ENCODE measurements around the gene GNG14. TPM values are rescaled to one million over a fixed set of nuclear protein-coding genes. Genes with fewer than 3 reads are reported as not detected.
A peak's percentile ranks its signal among the peaks of the same experiment; 100 is the strongest.
"Not testable (repeated sequence)": the region's sequence is repeated elsewhere in the genome, so short reads cannot be mapped to it uniquely, and the experiment has no call there.

Gene GNG14
- not detected in 3 replicates for total RNA-seq
- long read RNA-seq = 0 reads

DNA sequence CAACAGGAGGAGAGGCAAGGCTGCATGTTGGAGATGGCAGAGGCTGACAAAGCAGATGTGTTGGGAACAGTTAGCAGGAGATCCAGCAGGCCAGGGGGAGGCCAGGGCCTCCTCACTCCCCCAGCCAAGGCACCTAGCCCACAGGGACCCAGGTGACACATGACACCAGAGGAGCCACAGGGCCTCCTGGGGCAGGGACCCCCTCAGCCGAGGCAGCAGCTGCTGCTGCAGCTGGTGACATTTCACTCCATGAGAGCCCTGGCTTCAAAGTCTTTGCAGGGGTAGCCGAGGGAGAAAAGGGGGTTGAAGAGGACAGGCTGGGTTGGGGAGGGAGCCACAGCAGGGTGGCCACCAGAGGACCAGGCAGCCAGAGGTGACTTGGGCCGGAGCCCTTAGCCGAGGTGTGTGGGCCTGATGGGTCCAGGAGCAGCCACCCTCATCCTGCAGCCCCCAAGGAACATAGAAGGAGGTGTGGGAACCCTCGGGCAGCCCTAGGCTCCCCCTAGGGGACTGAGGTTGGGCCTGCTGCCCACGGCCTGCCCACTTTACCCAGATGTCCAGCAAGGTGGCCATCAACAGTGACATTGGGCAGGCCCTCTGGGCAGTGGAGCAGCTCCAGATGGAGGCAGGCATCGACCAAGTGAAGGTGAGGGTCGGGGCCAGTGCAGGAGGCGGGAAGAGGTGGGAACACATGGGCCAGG is at the start of gene GNG14:
TSS of gene GNG14 (plus strand) at position 503 of the 701 bp plus-strand sequence. CDS start at position 554, 51 bp downstream.
- TF ChIP-seq CTCF (IDR thresholded peaks at IDR 0.05) = no peak
- Mint-ChIP-seq H3K9me3 (ENCODE audit: low read depth) (no peaks in the 10 kb centered on the region), H3K36me3 (ENCODE audit: low read depth) (no peaks in the 10 kb centered on the region), H3K27ac (ENCODE audit: unreplicated experiment) (no peak within 1 kb of the TSS), H3K27me3 (ENCODE audit: low read depth) (no peaks in the 10 kb centered on the region), H3K4me1 (ENCODE audit: low read depth) (no peaks in the 10 kb centered on the region), H3K4me3 (ENCODE audit: unreplicated experiment) (no peak within 1 kb of the TSS)
- no peak for DNase-seq (ENCODE audit: low spot score)

DNA sequence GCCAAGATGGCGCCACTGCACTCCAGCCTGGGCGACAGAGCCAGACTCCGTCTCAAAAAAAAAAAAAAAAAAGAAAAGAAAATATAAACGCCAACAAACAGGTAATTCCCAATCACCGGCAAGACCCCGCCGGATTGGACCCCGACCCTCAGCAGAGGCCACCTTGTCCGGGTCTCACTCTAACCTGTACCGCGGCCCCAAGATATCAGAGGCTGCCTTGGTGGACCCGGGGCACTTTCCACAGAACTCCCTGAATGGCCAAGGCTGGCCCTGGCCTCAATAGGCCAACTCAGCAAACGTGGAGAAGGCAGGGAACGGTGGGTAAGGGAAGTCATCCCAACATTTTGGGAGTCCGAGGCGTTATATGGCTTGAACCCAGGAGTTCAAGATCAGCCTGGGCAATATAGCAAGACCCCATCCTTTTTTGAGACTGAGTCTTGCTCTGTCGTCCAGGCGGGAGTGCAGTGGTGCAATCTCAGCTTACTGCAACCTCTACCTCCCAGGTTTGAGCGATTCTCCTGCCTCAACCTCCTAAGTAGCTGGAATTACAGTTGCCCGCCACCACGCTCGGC is 49.1 kb upstream of the GNG14 start:
- TF ChIP-seq CTCF (IDR thresholded peaks at IDR 0.05) = no peak
- peak; percentile 72 for DNase-seq (ENCODE audit: low spot score)

GRCh38 chr19:12639901-12640613 is 47.7 kb upstream of the GNG14 start:
- peaks cover 2% of the 10 kb centered on the region for H3K36me3 Mint-ChIP-seq (ENCODE audit: low read depth)
- peak; percentile 91 for DNase-seq (ENCODE audit: low spot score)
- peak overlapping the region; percentile 51 for H3K4me3 Mint-ChIP-seq (ENCODE audit: unreplicated experiment)
- H3K27ac Mint-ChIP-seq (ENCODE audit: unreplicated experiment) = peak overlapping the region; percentile 66
- no peaks in the 10 kb centered on the region for H3K27me3 Mint-ChIP-seq (ENCODE audit: low read depth)
- peak; percentile 88 for TF ChIP-seq CTCF (IDR thresholded peaks at IDR 0.05)
- peaks cover 7% of the 10 kb centered on the region for H3K4me1 Mint-ChIP-seq (ENCODE audit: low read depth)
- no peaks in the 10 kb centered on the region for H3K9me3 Mint-ChIP-seq (ENCODE audit: low read depth)

More for the DNA sequence above, 49.1 kb upstream of the GNG14 start:
- Mint-ChIP-seq H3K4me1 (ENCODE audit: low read depth) (peaks cover 7% of the 10 kb centered on the region), H3K27ac (ENCODE audit: unreplicated experiment) (no peak overlapping the region), H3K27me3 (ENCODE audit: low read depth) (no peaks in the 10 kb centered on the region), H3K4me3 (ENCODE audit: unreplicated experiment) (no peak overlapping the region), H3K9me3 (ENCODE audit: low read depth) (no peaks in the 10 kb centered on the region), H3K36me3 (ENCODE audit: low read depth) (peaks cover 2% of the 10 kb centered on the region)

GRCh38 chr19:12641456-12641855 is 46.3 kb upstream of the GNG14 start:
- H3K27ac Mint-ChIP-seq (ENCODE audit: unreplicated experiment) = no peak overlapping the region
- no peaks in the 10 kb centered on the region for H3K27me3 Mint-ChIP-seq (ENCODE audit: low read depth)
- H3K36me3 Mint-ChIP-seq (ENCODE audit: low read depth) = peaks cover 2% of the 10 kb centered on the region
- H3K4me3 Mint-ChIP-seq (ENCODE audit: unreplicated experiment) = no peak overlapping the region
- H3K9me3 Mint-ChIP-seq (ENCODE audit: low read depth) = no peaks in the 10 kb centered on the region
- H3K4me1 Mint-ChIP-seq (ENCODE audit: low read depth) = peaks cover 7% of the 10 kb centered on the region
- DNase-seq (ENCODE audit: low spot score) = peak; percentile 49
- TF ChIP-seq CTCF (IDR thresholded peaks at IDR 0.05) = no peak

DNA sequence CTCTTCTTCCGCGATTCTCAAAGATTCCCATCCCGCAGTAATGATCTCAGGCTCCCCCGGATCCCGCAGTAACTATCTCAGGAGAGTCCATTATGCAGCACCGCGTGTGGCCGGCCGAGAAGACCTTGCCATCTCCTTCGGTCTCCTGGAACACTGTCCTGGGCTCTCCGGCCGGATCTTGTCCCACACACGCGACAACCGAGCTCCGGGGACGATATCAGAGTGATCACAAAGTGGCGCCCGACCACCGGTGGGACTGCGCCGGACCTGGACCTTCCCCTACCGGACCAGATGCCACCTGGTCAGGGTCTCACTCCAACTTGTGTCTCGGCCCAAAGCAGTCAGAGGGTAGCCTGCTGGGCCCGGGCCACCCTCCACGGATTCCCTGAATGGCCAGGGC is 45.3 kb upstream of the GNG14 start:
- Mint-ChIP-seq H3K27ac (ENCODE audit: unreplicated experiment) (no peak overlapping the region), H3K36me3 (ENCODE audit: low read depth) (peaks cover 2% of the 10 kb centered on the region), H3K4me1 (ENCODE audit: low read depth) (peaks cover 7% of the 10 kb centered on the region), H3K9me3 (ENCODE audit: low read depth) (no peaks in the 10 kb centered on the region), H3K4me3 (ENCODE audit: unreplicated experiment) (no peak overlapping the region), H3K27me3 (ENCODE audit: low read depth) (no peaks in the 10 kb centered on the region)
- TF ChIP-seq CTCF (IDR thresholded peaks at IDR 0.05) = no peak
- peak; percentile 84 for DNase-seq (ENCODE audit: low spot score)

GRCh38 chr19:12643716-12644115 is 44.1 kb upstream of the GNG14 start:
- H3K4me1 Mint-ChIP-seq (ENCODE audit: low read depth) = peaks cover 11% of the 10 kb centered on the region
- not testable (repeated sequence) for H3K27me3 Mint-ChIP-seq (ENCODE audit: low read depth); H3K9me3 Mint-ChIP-seq (ENCODE audit: low read depth); H3K4me3 Mint-ChIP-seq (ENCODE audit: unreplicated experiment); H3K27ac Mint-ChIP-seq (ENCODE audit: unreplicated experiment); H3K36me3 Mint-ChIP-seq (ENCODE audit: low read depth)
- DNase-seq (ENCODE audit: low spot score) = peak; percentile 41

All from chondrocyte (in vitro differentiated cells).